ENCODE results near the gene CERS6. TPM values are rescaled to one million over a fixed set of nuclear protein-coding genes. Genes with fewer than 3 reads are reported as not detected.

The CERS6 gene
- total and polyA plus RNA-seq, 4 donors: 4.3 to 25.8 (median 13.6) TPM

- TF ChIP-seq CTCF (IDR thresholded peaks at IDR 0.05; ENCODE audit: control extremely low read depth, extremely low read depth): no peak
- no peaks in the 10 kb centered on the region for H3K36me3 ChIP-seq (ENCODE audit: control insufficient read depth in 4 of 4, insufficient read depth in 4 of 4, low read length in 4 of 4)
Observed at GRCh38 chr2:168736649-168737445, 280.8 kb downstream of the CERS6 start.

GRCh38 chr2:168738062-168738461, 282.0 kb downstream of the CERS6 start:
- ATAC-seq (ENCODE audit: insufficient read depth, low FRiP score) (no peak), DNase-seq (no peak)
- Histone ChIP-seq H3K4me3 (no peak overlapping the region), H3K36me3 (ENCODE audit: control insufficient read depth in 4 of 4, insufficient read depth in 4 of 4, low read length in 4 of 4) (no peaks in the 10 kb centered on the region), H3K9me3 (ENCODE audit: control insufficient read depth in 4 of 4, insufficient read depth in 3 of 4, low read length in 3 of 4) (no peaks in the 10 kb centered on the region), H3K27ac (ENCODE audit: low read depth in 1 of 2, low read length in 1 of 2) (no peak overlapping the region), H3K4me1 (ENCODE audit: control insufficient read depth in 5 of 5, insufficient read depth in 5 of 5, low read length in 5 of 5) (peaks cover 0 to 13% (median 0%) of the 10 kb centered on the region in 5 donors), H3K27me3 (ENCODE audit: control insufficient read depth in 3 of 3, insufficient read depth in 3 of 3, low read length in 2 of 3) (no peaks in the 10 kb centered on the region), H3K9ac (ENCODE audit: insufficient read depth in 1 of 2, low read length in 2 of 2) (no peak overlapping the region)
- TF ChIP-seq CTCF (IDR thresholded peaks at IDR 0.05; ENCODE audit: control extremely low read depth, extremely low read depth): no peak
- 82 to 86% methylated on average over 1 of the region's 1 CpG for WGBS, 2 donors

More at GRCh38 chr2:168736649-168737445, 280.8 kb downstream of the CERS6 start:
- H3K9me3 ChIP-seq (ENCODE audit: control insufficient read depth in 4 of 4, insufficient read depth in 3 of 4, low read length in 3 of 4): no peaks in the 10 kb centered on the region
- 87 to 92% methylated on average over 12 of the region's 12 CpGs for WGBS, 2 donors
- no peak for DNase-seq
- H3K4me3 ChIP-seq: no peak overlapping the region
- no peak overlapping the region for H3K27ac ChIP-seq (ENCODE audit: low read depth in 1 of 2, low read length in 1 of 2)
- H3K9ac ChIP-seq (ENCODE audit: insufficient read depth in 1 of 2, low read length in 2 of 2): no peak overlapping the region
- no peak for ATAC-seq (ENCODE audit: insufficient read depth, low FRiP score)
- peaks cover 0 to 15% (median 0%) of the 10 kb centered on the region in 5 donors for H3K4me1 ChIP-seq (ENCODE audit: control insufficient read depth in 5 of 5, insufficient read depth in 5 of 5, low read length in 5 of 5)
- no peaks in the 10 kb centered on the region for H3K27me3 ChIP-seq (ENCODE audit: control insufficient read depth in 3 of 3, insufficient read depth in 3 of 3, low read length in 2 of 3)

- DNase-seq: no peak
- H3K27me3 ChIP-seq (ENCODE audit: control insufficient read depth in 3 of 3, insufficient read depth in 3 of 3, low read length in 2 of 3): no peaks in the 10 kb centered on the region
- H3K9ac ChIP-seq (ENCODE audit: insufficient read depth in 1 of 2, low read length in 2 of 2): no peak overlapping the region
- ATAC-seq (ENCODE audit: insufficient read depth, low FRiP score): no peak
- no peak for TF ChIP-seq CTCF (IDR thresholded peaks at IDR 0.05; ENCODE audit: control extremely low read depth, extremely low read depth)
- WGBS, 2 donors: 94 to 96% methylated on average over 3 of the region's 3 CpGs
- H3K4me3 ChIP-seq: no peak overlapping the region
- H3K9me3 ChIP-seq (ENCODE audit: control insufficient read depth in 4 of 4, insufficient read depth in 3 of 4, low read length in 3 of 4): no peaks in the 10 kb centered on the region
- no peaks in the 10 kb centered on the region for H3K36me3 ChIP-seq (ENCODE audit: control insufficient read depth in 4 of 4, insufficient read depth in 4 of 4, low read length in 4 of 4)
- no peak overlapping the region for H3K27ac ChIP-seq (ENCODE audit: low read depth in 1 of 2, low read length in 1 of 2)
- H3K4me1 ChIP-seq (ENCODE audit: control insufficient read depth in 5 of 5, insufficient read depth in 5 of 5, low read length in 5 of 5): peaks cover 0 to 10% (median 0%) of the 10 kb centered on the region in 5 donors
Observed at GRCh38 chr2:168740360-168740759, 284.3 kb downstream of the CERS6 start.

Data from lung (tissue), 12 donors.